ENCODE results near the gene EVI2A.

DNA sequence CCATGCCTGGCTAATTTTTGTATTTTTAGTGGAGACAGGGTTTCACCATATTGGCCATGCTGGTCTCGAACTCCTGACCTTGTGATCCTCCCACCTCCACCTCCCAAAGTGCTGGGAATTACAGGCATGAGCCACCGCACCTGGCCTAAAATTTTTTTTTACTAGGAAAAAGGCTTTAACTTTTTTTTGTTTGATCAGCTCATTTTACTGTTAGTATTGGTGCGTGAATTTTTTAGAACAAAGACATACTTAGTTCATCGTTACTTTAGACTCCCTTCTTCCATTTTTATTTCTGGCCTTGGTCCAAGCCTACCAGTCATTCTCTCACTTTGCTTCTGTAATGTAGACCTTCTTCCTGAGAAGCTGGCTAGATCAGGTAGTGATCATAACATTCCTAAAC lies 44.7 kb upstream of the EVI2A start:
- no peak for TF ChIP-seq CTCF (IDR thresholded peaks at IDR 0.05)
- TF ChIP-seq POLR2A (IDR thresholded peaks at IDR 0.05) = no peak

All from adrenal gland (tissue), 5 donors.